Measurements from ENCODE around the gene CXCR3.

- TF ChIP-seq CTCF (IDR thresholded peaks at IDR 0.05 in 2 of 3, conservative IDR thresholded peaks at IDR 0.05 in 1 of 3; ENCODE audit: borderline replicate concordance in 1 of 3, insufficient read depth in 1 of 3, low read depth in 2 of 3, low read length in 2 of 3): no peak
- no peak for TF ChIP-seq YY1 (IDR thresholded peaks at IDR 0.05; ENCODE audit: extremely low read depth, insufficient replicate concordance, low read depth, low read length)
- no peak for TF ChIP-seq REST (IDR thresholded peaks at IDR 0.05; ENCODE audit: low read depth)
- no peak for TF ChIP-seq POLR2AphosphoS5 (IDR thresholded peaks at IDR 0.05; ENCODE audit: low read depth, low read length)
- no peak for TF ChIP-seq MAX (IDR thresholded peaks at IDR 0.05)
- TF ChIP-seq ZNF274 (IDR thresholded peaks at IDR 0.05; ENCODE audit: low read depth, low read length): no peak
- no peak for TF ChIP-seq ZBTB33 (IDR thresholded peaks at IDR 0.05; ENCODE audit: extremely low read depth, insufficient replicate concordance, low read length)
- TF ChIP-seq SP1 (IDR thresholded peaks at IDR 0.05; ENCODE audit: low read depth): no peak
- no peak for TF ChIP-seq SIN3A (IDR thresholded peaks at IDR 0.05; ENCODE audit: low read depth)
Measured at GRCh38 chrX:71604141-71604540, 14.2 kb downstream of the CXCR3 start.

Data from HCT116 (cell line).